Activated CD4-positive, alpha-beta T cell treated with anti-CD3 and anti-CD28 coated beads, Interleukin-2, amount 10 ng/mL, durations not matched to agents 24 days and 14 days (primary cell): ENCODE results near the gene PIF1. TPM values are rescaled to one million over a fixed set of nuclear protein-coding genes. Genes with fewer than 3 reads are reported as not detected.

Experiments used
- DNase-seq: peaks from one replicate; pipeline ENCODE4 v3.0.0; 2022
- H3K27ac Mint-ChIP-seq: one replicate; pipeline ENCODE4 v1.8.0; 2022; ENCODE audit warnings: mild to moderate bottlenecking, mixed read lengths
- H3K27me3 Mint-ChIP-seq: one replicate; pipeline ENCODE4 v1.8.0; 2022; ENCODE audit warnings: mixed read lengths
- H3K36me3 Mint-ChIP-seq: one replicate; pipeline ENCODE4 v1.8.0; 2022; ENCODE audit warnings: low read depth, mild to moderate bottlenecking, mixed read lengths
- H3K4me1 Mint-ChIP-seq: one replicate; pipeline ENCODE4 v1.8.0; 2021; ENCODE audit warnings: mixed read lengths
- H3K4me3 Mint-ChIP-seq: one replicate; pipeline ENCODE4 v1.8.0; 2022; ENCODE audit warnings: mild to moderate bottlenecking, moderate library complexity, mixed read lengths
- H3K9me3 Mint-ChIP-seq: one replicate; pipeline ENCODE4 v1.8.0; 2021; ENCODE audit warnings: mixed read lengths
- intact Hi-C: fragments of 100-400 bp; cut with micrococcal nuclease; formaldehyde crosslinking; loops from one replicate; pipeline ENCODE4 v1.15.1; 2023
- total RNA-seq: library from RNA; stranded (reverse); gene quantifications from 2 replicates; pipeline ENCODE4 v1.2.3, GENCODE V29; 2022

PIF1 gene
- total RNA-seq, 1 donor from 2014 or later = 20.9 TPM

GRCh38 chr15:64792282-64792681 lies 33.2 kb downstream of the PIF1 start:
- H3K4me3 Mint-ChIP-seq = no peak overlapping the region
- DNase-seq = no peak
- H3K4me1 Mint-ChIP-seq = no peaks in the 10 kb centered on the region
- intact Hi-C loops = no loop called here
- H3K36me3 Mint-ChIP-seq = no peaks in the 10 kb centered on the region
- H3K27me3 Mint-ChIP-seq = no peaks in the 10 kb centered on the region
- no peak overlapping the region for H3K27ac Mint-ChIP-seq
- H3K9me3 Mint-ChIP-seq = no peaks in the 10 kb centered on the region

GRCh38 chr15:64791401-64791800 lies 34.0 kb downstream of the PIF1 start:
- Mint-ChIP-seq H3K27ac (no peak overlapping the region), H3K36me3 (no peaks in the 10 kb centered on the region), H3K9me3 (no peaks in the 10 kb centered on the region), H3K4me3 (no peak overlapping the region), H3K4me1 (no peaks in the 10 kb centered on the region), H3K27me3 (no peaks in the 10 kb centered on the region)
- intact Hi-C loops = no loop called here
- no peak for DNase-seq

- intact Hi-C loops = no loop called here
Observed at GRCh38 chr15:64783796-64784195, 41.7 kb downstream of the PIF1 start.

GRCh38 chr15:64782751-64783150 lies 42.7 kb downstream of the PIF1 start:
- H3K27ac Mint-ChIP-seq = no peak overlapping the region
- no peak for DNase-seq
- H3K4me1 Mint-ChIP-seq = no peaks in the 10 kb centered on the region
- intact Hi-C loops = no loop called here
- no peak overlapping the region for H3K4me3 Mint-ChIP-seq
- peaks cover 33% of the 10 kb centered on the region for H3K27me3 Mint-ChIP-seq
- H3K9me3 Mint-ChIP-seq = no peaks in the 10 kb centered on the region
- H3K36me3 Mint-ChIP-seq = no peaks in the 10 kb centered on the region

More at GRCh38 chr15:64783796-64784195, 41.7 kb downstream of the PIF1 start:
- H3K27ac Mint-ChIP-seq = no peak overlapping the region
- no peak overlapping the region for H3K4me3 Mint-ChIP-seq
- no peaks in the 10 kb centered on the region for H3K4me1 Mint-ChIP-seq
- no peaks in the 10 kb centered on the region for H3K9me3 Mint-ChIP-seq
- H3K36me3 Mint-ChIP-seq = no peaks in the 10 kb centered on the region
- DNase-seq = no peak
- H3K27me3 Mint-ChIP-seq = peaks cover 22% of the 10 kb centered on the region

GRCh38 chr15:64781299-64781698 lies 44.1 kb downstream of the PIF1 start:
- no peaks in the 10 kb centered on the region for H3K4me1 Mint-ChIP-seq
- no peak overlapping the region for H3K27ac Mint-ChIP-seq
- intact Hi-C loops = no loop called here
- H3K4me3 Mint-ChIP-seq = no peak overlapping the region
- H3K36me3 Mint-ChIP-seq = no peaks in the 10 kb centered on the region
- no peak for DNase-seq
- peaks cover 45% of the 10 kb centered on the region for H3K27me3 Mint-ChIP-seq
- H3K9me3 Mint-ChIP-seq = no peaks in the 10 kb centered on the region

GRCh38 chr15:64780600-64781156 lies 44.8 kb downstream of the PIF1 start:
- no peak for DNase-seq
- no peaks in the 10 kb centered on the region for H3K36me3 Mint-ChIP-seq
- no peak overlapping the region for H3K4me3 Mint-ChIP-seq
- no peaks in the 10 kb centered on the region for H3K9me3 Mint-ChIP-seq
- intact Hi-C loops = no loop called here
- no peaks in the 10 kb centered on the region for H3K4me1 Mint-ChIP-seq
- H3K27ac Mint-ChIP-seq = no peak overlapping the region
- H3K27me3 Mint-ChIP-seq = peaks cover 49% of the 10 kb centered on the region

- Mint-ChIP-seq H3K27ac (peak overlapping the region; percentile 13), H3K4me1 (no peaks in the 10 kb centered on the region), H3K4me3 (no peak overlapping the region), H3K27me3 (peaks cover 50% of the 10 kb centered on the region), H3K9me3 (no peaks in the 10 kb centered on the region), H3K36me3 (no peaks in the 10 kb centered on the region)
- intact Hi-C loops = no loop called here
- DNase-seq = no peak
Observed at GRCh38 chr15:64779630-64780029, 45.8 kb downstream of the PIF1 start.

GRCh38 chr15:64779024-64779423 lies 46.4 kb downstream of the PIF1 start:
- no peak overlapping the region for H3K4me3 Mint-ChIP-seq
- H3K27me3 Mint-ChIP-seq = peaks cover 53% of the 10 kb centered on the region
- H3K27ac Mint-ChIP-seq = no peak overlapping the region
- no peaks in the 10 kb centered on the region for H3K36me3 Mint-ChIP-seq
- no peaks in the 10 kb centered on the region for H3K4me1 Mint-ChIP-seq
- intact Hi-C loops = no loop called here
- H3K9me3 Mint-ChIP-seq = no peaks in the 10 kb centered on the region
- no peak for DNase-seq

- peaks cover 68% of the 10 kb centered on the region for H3K27me3 Mint-ChIP-seq
- no peak for DNase-seq
- no peaks in the 10 kb centered on the region for H3K4me1 Mint-ChIP-seq
- H3K27ac Mint-ChIP-seq = no peak overlapping the region
- no peaks in the 10 kb centered on the region for H3K36me3 Mint-ChIP-seq
- peak overlapping the region; percentile 78 for H3K4me3 Mint-ChIP-seq
- intact Hi-C loops = no loop called here
- no peaks in the 10 kb centered on the region for H3K9me3 Mint-ChIP-seq
Observed at GRCh38 chr15:64776402-64776786, 49.1 kb downstream of the PIF1 start.

GRCh38 chr15:64775551-64776401 lies 49.7 kb downstream of the PIF1 start, which contains the start of gene RBPMS2:
RBPMS2 (minus strand) TSS chr15:64775589; CDS start chr15:64775319, 270 bp downstream.
- peaks cover 72% of the 10 kb centered on the region for H3K27me3 Mint-ChIP-seq

GRCh38 chr15:64774629-64775493 lies 50.6 kb downstream of the PIF1 start:
- Mint-ChIP-seq H3K27ac (no peak overlapping the region), H3K9me3 (no peaks in the 10 kb centered on the region), H3K27me3 (peaks cover 75% of the 10 kb centered on the region), H3K4me3 (peak overlapping the region; percentile 66), H3K36me3 (no peaks in the 10 kb centered on the region), H3K4me1 (no peaks in the 10 kb centered on the region)
- intact Hi-C loops = no loop called here
- DNase-seq = peak; percentile 70

More at GRCh38 chr15:64775551-64776401, 49.7 kb downstream of the PIF1 start, which contains the start of gene RBPMS2:
- Mint-ChIP-seq H3K4me3 (peak within 1 kb of the TSS; percentile 78), H3K9me3 (no peaks in the 10 kb centered on the region), H3K27ac (no peak within 1 kb of the TSS), H3K36me3 (no peaks in the 10 kb centered on the region), H3K4me1 (no peaks in the 10 kb centered on the region)
- intact Hi-C loops = no loop called here
- peak; percentile 62 for DNase-seq

- Mint-ChIP-seq H3K4me3 (peak overlapping the region; percentile 66), H3K27me3 (peaks cover 69% of the 10 kb centered on the region), H3K4me1 (no peaks in the 10 kb centered on the region), H3K36me3 (no peaks in the 10 kb centered on the region), H3K27ac (no peak overlapping the region), H3K9me3 (no peaks in the 10 kb centered on the region)
- intact Hi-C loops = no loop called here
- no peak for DNase-seq
Observed at GRCh38 chr15:64774037-64774628, 51.3 kb downstream of the PIF1 start.

GRCh38 chr15:64773606-64774005 lies 51.8 kb downstream of the PIF1 start:
- DNase-seq = no peak
- Mint-ChIP-seq H3K27me3 (peaks cover 64% of the 10 kb centered on the region), H3K4me1 (no peaks in the 10 kb centered on the region), H3K9me3 (no peaks in the 10 kb centered on the region), H3K4me3 (peak overlapping the region; percentile 55), H3K27ac (no peak overlapping the region), H3K36me3 (no peaks in the 10 kb centered on the region)
- intact Hi-C loops = no loop called here
